ENCODE data around the gene SERPINA5.

DNA sequence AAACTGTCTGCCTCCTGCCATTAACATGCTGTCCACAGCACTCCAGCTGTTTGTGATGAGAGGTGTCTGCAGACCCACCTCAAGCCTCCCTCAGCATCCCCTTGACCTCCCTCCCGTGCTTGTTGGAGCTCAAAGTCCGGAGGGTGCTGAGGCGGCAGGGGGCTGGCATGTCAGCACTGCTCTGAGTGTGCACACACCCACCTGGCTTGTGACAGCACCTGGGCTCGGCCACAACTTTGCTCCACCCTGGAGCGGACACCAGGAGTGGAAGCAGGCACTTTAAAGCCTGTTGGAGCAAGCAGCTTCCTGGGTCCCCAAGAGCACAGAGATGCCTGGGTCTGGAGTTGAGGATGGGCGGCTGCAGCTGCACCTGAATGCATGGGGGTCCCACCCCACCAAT, 51.9 kb downstream of the SERPINA5 start:
- TF ChIP-seq SUZ12 (IDR thresholded peaks at IDR 0.05; ENCODE audit: extremely low read depth, insufficient read depth, insufficient read length) = no peak
- no peak for TF ChIP-seq YY1 (IDR thresholded peaks at IDR 0.05; ENCODE audit: insufficient read depth, insufficient read length)
- TF ChIP-seq ZNF274 (IDR thresholded peaks at IDR 0.05; ENCODE audit: low read depth, low read length) = no peak
